ENCODE results near the gene TMEM151B. TPM values are rescaled to one million over a fixed set of nuclear protein-coding genes. Genes with fewer than 3 reads are reported as not detected.

Gene TMEM151B
- total RNA-seq, 2 donors from 2014 or later: 0.22 to 0.51 TPM

- Histone ChIP-seq H3K9me3 (ENCODE audit: control insufficient read depth, low read length) (no peaks in the 10 kb centered on the region), H3K27me3 (ENCODE audit: control insufficient read depth, insufficient read depth, low read length, poor library complexity, severe bottlenecking) (no peaks in the 10 kb centered on the region), H3K4me3 (ENCODE audit: low read length) (no peak overlapping the region), H3K9ac (ENCODE audit: extremely low read depth, low read length, poor library complexity, severe bottlenecking) (no peak overlapping the region), H3K4me1 (ENCODE audit: control insufficient read depth, insufficient read depth, low read length) (peaks cover 7% of the 10 kb centered on the region), H3K27ac (ENCODE audit: low read depth, low read length) (no peak overlapping the region), H3K36me3 (ENCODE audit: control insufficient read depth, insufficient read depth, low read length) (no peaks in the 10 kb centered on the region)
- Mint-ChIP-seq H3K36me3 (ENCODE audit: low read depth) (peaks cover 5% of the 10 kb centered on the region), H3K27ac (no peak overlapping the region), H3K4me1 (peaks cover 21% of the 10 kb centered on the region), H3K9me3 (no peaks in the 10 kb centered on the region), H3K27me3 (ENCODE audit: insufficient read depth) (peaks cover 4% of the 10 kb centered on the region), H3K4me3 (peak overlapping the region; percentile 71)
- 75 to 89% methylated on average over 2 to 7 of the region's 7 CpGs for WGBS, 2 experiments (ENCODE audit: insufficient coverage in 1 of 2, insufficient read length in 1 of 2)
- TF ChIP-seq, protein P1, sequence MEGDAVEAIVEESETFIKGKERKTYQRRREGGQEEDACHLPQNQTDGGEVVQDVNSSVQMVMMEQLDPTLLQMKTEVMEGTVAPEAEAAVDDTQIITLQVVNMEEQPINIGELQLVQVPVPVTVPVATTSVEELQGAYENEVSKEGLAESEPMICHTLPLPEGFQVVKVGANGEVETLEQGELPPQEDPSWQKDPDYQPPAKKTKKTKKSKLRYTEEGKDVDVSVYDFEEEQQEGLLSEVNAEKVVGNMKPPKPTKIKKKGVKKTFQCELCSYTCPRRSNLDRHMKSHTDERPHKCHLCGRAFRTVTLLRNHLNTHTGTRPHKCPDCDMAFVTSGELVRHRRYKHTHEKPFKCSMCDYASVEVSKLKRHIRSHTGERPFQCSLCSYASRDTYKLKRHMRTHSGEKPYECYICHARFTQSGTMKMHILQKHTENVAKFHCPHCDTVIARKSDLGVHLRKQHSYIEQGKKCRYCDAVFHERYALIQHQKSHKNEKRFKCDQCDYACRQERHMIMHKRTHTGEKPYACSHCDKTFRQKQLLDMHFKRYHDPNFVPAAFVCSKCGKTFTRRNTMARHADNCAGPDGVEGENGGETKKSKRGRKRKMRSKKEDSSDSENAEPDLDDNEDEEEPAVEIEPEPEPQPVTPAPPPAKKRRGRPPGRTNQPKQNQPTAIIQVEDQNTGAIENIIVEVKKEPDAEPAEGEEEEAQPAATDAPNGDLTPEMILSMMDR (conservative IDR thresholded peaks at IDR 0.05): no peak
- DNase-seq: no peak
Observed at GRCh38 chr6:44238687-44239350, 31.4 kb upstream of the TMEM151B start.

- Histone ChIP-seq H3K36me3 (ENCODE audit: control insufficient read depth, insufficient read depth, low read length) (peaks cover 6% of the 10 kb centered on the region), H3K4me1 (ENCODE audit: control insufficient read depth, insufficient read depth, low read length) (no peaks in the 10 kb centered on the region), H3K27ac (ENCODE audit: low read depth, low read length) (no peak overlapping the region), H3K9ac (ENCODE audit: extremely low read depth, low read length, poor library complexity, severe bottlenecking) (no peak overlapping the region), H3K9me3 (ENCODE audit: control insufficient read depth, low read length) (no peaks in the 10 kb centered on the region), H3K4me3 (ENCODE audit: low read length) (no peak overlapping the region), H3K27me3 (ENCODE audit: control insufficient read depth, insufficient read depth, low read length, poor library complexity, severe bottlenecking) (no peaks in the 10 kb centered on the region)
- TF ChIP-seq, protein P1 (conservative IDR thresholded peaks at IDR 0.05): no peak
- Mint-ChIP-seq H3K4me3 (no peak overlapping the region), H3K36me3 (ENCODE audit: low read depth) (peaks cover 10% of the 10 kb centered on the region), H3K9me3 (peaks cover 2% of the 10 kb centered on the region), H3K27ac (no peak overlapping the region), H3K27me3 (ENCODE audit: insufficient read depth) (peaks cover 4% of the 10 kb centered on the region), H3K4me1 (peaks cover 9% of the 10 kb centered on the region)
- no peak for DNase-seq
- 89 to 96% methylated on average over 3 to 7 of the region's 7 CpGs for WGBS, 2 experiments (ENCODE audit: insufficient coverage in 1 of 2, insufficient read length in 1 of 2)
Observed at GRCh38 chr6:44243345-44243744, 26.9 kb upstream of the TMEM151B start.

GRCh38 chr6:44245391-44245911, 24.8 kb upstream of the TMEM151B start:
- Mint-ChIP-seq H3K27me3 (ENCODE audit: insufficient read depth) (no peaks in the 10 kb centered on the region), H3K9me3 (peaks cover 2% of the 10 kb centered on the region), H3K4me1 (peaks cover 28% of the 10 kb centered on the region), H3K4me3 (peak overlapping the region; percentile 98), H3K27ac (peak overlapping the region; percentile 22), H3K36me3 (ENCODE audit: low read depth) (peaks cover 31% of the 10 kb centered on the region)
- Histone ChIP-seq H3K36me3 (ENCODE audit: control insufficient read depth, insufficient read depth, low read length) (peaks cover 27% of the 10 kb centered on the region), H3K9ac (ENCODE audit: extremely low read depth, low read length, poor library complexity, severe bottlenecking) (no peak overlapping the region), H3K27me3 (ENCODE audit: control insufficient read depth, insufficient read depth, low read length, poor library complexity, severe bottlenecking) (no peaks in the 10 kb centered on the region), H3K4me1 (ENCODE audit: control insufficient read depth, insufficient read depth, low read length) (no peaks in the 10 kb centered on the region), H3K4me3 (ENCODE audit: low read length) (peak overlapping the region; percentile 71), H3K9me3 (ENCODE audit: control insufficient read depth, low read length) (no peaks in the 10 kb centered on the region), H3K27ac (ENCODE audit: low read depth, low read length) (peak overlapping the region; percentile 57)
- TF ChIP-seq, protein P1 (conservative IDR thresholded peaks at IDR 0.05): no peak
- no peak for DNase-seq
- 84 to 90% methylated on average over 9 to 12 of the region's 12 CpGs for WGBS, 2 experiments (ENCODE audit: insufficient coverage in 1 of 2, insufficient read length in 1 of 2)
